Stimulated activated CD8-positive, alpha-beta memory T cell treated with anti-CD3 and anti-CD28 coated beads, Interleukin-15, amount 100 ng/mL, for 4 hours (primary cell): Measurements from ENCODE around the gene KLK4.
"Not testable (repeated sequence)": the region's sequence is repeated elsewhere in the genome, so short reads cannot be mapped to it uniquely, and the experiment has no call there.

Source experiments
- DNase-seq, 2 donors: peaks; one replicate each; pipeline ENCODE4 v3.0.0-alpha.2; 2020; ENCODE audit warnings: low read depth in 2 of 2

Gene KLK4

DNA sequence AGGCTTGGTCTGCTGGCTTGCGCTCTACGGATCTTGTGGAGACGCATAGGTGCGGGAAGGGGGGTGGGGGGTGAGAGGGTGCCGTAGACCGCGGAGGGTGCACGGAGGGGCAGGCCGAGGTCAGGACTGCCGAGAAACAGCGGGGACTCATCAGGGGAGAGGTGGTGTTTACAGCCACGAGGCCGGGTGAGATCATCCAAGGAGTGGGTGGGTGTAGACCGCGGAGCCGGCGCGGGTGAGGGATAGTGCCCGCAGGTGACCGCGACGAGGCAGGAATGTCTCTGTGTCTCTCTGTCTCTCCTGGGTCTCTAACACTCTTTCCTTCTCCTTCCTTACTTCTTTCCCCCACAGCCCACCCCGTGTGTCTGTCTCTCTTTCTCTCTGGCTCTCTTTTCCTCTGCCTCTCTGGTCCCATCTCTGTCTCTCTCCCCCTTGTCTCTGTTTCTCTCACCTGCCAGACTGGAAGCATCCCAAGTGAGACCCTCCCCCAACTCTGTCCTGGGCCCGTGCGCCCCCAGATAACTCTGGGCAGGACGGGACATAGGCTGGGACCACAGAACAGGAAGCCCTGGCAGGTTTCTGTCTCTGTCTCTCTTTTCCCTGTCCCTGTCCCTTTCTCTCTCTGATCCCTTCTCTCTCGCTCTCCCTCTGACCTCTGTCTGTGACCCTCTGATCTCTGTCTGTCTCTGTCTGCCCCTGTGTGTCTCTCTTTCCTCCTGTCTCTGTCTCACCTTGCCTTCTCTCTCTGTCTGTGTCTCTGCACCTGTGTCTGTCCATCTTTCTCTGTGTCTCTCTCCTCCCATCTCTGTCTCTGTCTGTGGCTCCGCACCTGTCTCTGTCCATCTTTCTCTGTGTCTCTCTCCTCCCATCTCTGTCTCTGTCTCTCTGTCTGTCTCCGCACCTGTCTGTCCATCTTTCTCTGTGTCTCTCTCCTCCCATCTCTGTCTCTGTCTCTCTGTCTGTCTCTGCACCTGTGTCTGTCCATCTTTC, 1.8 kb upstream of the KLK4 start:
- no peak for DNase-seq

DNA sequence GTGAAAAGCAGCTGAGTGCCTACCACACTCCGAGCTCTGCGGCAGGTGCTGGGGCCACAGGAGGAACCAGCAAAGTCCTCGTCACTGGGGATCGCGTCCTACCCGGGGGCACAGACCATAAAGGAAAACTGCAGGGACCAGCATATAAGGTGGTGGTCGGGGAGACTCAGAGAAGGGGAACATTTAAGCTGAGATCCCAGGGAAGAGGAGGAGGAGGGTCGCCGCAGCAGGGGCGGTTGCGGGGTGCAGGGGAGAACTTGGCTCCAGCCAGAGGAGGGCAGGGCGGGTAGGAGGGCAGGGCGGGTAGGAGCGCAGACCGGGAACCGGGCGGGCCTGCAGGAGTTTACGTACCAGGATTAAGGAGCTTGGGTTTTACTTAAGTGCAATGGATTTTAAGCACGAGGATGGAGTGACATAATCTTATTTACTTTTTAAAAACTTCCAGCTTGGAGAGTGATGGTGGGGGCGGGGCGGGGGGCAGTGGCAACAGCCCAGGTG, 956 bp upstream of the KLK4 start:
- DNase-seq: no peak

GRCh38 chr19:50910722-50911121, 473 bp downstream of the KLK4 start:
- no peak for DNase-seq

GRCh38 chr19:50909240-50910070, 1.7 kb downstream of the KLK4 start:
- DNase-seq: no peak

DNA sequence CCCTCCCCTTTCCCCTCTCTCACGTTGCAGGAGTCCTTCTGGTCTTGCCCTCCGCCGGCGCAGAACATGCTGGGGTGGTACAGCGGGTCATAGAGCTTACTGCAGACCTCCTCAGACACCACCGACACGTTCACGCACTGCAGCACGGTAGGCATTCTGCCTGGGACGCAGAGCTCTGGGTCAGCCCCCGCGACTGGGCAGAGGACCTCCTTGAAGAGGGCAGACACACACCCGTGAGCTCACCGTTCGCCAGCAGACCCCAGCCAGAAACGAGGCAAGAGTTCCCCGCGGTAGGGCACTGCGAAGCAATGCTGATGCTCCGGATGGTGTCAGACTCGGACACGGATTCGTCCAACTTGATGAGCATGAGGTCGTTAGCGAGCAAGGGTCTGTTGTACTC, 2.9 kb downstream of the KLK4 start:
- no peak for DNase-seq

- no peak for DNase-seq
Measured at GRCh38 chr19:50906217-50906616, 5.0 kb downstream of the KLK4 start.

DNA sequence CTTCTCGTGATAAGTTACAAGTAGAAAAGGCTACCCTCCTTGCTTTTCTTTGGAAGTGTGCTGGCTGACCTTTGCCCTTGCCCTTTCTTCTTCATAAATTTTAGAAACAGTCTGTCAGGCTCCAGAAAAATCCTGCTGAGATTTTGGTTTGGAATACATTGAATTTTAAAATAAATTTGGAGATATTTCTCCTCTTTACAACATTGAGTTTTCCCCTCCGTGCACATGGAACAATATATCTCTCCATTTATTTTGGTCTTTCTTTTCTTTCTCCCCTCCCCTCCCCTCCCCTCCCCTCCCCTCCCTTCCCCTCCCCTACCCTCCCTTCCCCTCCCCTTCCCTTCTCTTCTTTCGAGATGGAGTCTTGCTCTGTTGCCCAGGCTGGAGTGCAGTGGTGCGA, 8.6 kb downstream of the KLK4 start:
- DNase-seq: no peak

- DNase-seq: no peak
Measured at GRCh38 chr19:50899569-50899968, 11.6 kb downstream of the KLK4 start.

DNA sequence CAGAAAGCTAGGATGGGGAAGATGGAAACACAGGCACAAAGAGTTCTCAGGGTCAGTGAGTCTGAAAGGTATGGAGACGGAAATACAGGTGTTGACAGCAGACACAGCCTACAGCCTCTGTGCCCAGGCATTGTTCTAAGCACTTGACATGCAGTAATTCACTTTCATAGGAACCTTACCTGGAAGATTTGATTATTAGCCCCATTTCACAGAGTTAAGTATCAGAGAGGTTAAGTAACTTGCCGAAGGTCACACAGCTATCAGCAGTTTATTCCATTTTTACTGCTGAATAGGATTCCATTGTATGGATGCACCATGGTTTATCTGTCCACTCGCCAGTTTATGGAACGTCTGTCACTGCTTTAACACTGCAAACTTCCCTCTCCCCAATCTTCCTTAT, 13.2 kb downstream of the KLK4 start:
- DNase-seq: no peak

DNA sequence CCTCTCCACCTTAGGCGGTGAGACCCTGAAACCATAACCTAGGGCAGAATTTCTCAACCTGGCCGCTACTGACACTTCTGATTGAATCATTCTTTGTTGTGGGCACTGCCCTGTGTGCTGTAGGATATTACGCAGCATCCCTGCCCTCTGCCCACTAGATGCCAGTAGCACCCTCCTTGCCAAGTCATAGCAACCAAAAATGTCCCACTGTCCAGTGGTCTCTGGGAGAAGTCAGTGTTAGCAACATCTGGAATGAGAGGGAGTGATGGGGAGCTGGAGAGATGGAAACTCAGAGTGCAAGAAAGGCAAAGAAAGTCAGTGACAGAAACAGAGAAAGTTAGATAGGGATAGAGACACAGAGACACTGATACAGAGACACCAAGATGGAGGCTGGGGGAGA, 13.6 kb downstream of the KLK4 start:
- DNase-seq: no peak

- no peak for DNase-seq
Measured at GRCh38 chr19:50897191-50897607, 14.0 kb downstream of the KLK4 start.

DNA sequence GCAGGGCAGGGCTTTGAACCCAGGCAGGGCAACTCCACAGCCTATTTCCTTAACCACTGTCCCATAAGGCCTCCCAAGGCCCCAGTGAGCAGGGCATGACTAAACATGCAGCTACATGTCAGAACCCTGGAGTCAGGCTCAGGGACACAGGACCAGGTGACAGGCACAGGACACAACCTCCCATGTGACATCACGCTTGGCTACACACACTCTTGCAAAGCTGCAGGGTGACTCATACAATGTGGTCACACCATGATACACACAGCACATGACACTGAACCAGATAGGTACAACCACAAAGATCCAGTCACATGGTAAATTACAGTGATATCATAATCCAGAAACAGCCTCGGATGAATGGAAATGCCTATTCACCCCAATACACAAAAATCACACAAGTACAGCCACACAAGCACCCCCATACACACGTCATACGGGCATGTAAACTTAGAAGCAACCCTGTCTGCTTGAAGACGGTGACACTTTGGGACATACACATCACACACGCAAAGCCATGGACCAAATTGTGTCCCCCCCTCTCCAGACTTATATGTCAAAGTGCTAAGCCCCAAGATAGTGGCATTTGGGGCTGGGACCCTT, 14.5 kb downstream of the KLK4 start:
- DNase-seq: no peak

- DNase-seq: not testable (repeated sequence)
Measured at GRCh38 chr19:50896089-50896590, 15.1 kb downstream of the KLK4 start.

DNA sequence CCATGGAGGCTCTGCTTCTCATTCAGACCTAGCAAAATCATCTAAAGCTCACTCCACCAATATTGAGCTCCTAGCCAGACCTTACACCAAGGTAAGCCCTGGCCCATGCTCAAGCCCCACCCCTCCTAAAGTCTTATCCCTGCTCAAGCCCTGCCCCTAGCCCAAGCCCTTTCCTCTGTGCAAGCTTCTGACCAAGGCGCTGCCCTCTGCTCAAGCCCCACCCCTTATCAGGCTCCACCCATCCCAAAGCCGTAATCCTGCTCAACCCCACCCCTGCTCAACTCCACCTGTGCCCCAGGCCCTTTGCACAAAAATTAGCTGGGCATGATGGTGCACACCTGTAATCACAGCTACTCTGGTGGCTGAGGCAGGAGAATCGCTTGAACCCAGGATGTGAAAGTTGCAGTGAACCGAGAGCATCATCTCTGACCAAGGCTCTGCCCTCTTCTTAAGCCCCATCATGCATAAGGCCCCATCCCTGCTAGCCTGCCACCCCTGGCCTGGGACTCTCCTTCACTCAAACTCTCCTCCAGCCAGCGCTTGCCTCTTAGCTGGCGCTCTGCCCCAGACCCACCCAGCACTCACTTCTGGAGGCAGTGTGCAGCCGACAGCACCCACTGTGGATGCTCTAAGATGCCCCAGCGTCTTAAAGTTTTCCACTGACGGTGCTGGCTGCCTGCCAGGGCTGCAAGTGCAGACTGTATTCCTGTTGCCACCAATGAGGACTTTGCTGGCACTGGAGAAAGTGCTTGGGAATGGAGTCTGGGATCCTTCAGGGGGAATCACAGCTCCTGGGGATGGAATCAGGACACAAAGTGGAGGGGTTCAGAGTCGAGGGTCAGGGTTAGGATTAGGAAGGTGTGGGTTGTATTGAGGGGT, 16.5 kb downstream of the KLK4 start:
- DNase-seq: no peak

- DNase-seq: no peak
Measured at GRCh38 chr19:50893047-50893736, 18.0 kb downstream of the KLK4 start.

DNA sequence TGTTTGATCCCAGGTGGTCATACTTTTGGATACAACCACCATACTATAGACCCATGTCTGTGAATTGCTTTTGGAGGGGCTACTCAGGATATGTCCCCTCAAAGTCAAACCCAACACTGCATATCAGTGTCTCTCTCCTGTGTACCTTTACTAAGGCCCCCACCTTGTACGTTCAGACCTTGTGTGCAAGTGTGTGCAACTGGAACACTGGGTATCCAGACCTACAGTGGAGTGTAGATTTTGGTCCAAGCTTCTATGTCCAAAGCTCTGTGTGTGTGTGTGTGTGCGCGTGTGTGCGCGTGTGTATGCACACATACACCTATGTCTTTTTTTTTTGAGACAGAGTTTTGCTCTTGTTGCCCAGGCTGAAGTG, 20.0 kb downstream of the KLK4 start:
- no peak for DNase-seq

DNA sequence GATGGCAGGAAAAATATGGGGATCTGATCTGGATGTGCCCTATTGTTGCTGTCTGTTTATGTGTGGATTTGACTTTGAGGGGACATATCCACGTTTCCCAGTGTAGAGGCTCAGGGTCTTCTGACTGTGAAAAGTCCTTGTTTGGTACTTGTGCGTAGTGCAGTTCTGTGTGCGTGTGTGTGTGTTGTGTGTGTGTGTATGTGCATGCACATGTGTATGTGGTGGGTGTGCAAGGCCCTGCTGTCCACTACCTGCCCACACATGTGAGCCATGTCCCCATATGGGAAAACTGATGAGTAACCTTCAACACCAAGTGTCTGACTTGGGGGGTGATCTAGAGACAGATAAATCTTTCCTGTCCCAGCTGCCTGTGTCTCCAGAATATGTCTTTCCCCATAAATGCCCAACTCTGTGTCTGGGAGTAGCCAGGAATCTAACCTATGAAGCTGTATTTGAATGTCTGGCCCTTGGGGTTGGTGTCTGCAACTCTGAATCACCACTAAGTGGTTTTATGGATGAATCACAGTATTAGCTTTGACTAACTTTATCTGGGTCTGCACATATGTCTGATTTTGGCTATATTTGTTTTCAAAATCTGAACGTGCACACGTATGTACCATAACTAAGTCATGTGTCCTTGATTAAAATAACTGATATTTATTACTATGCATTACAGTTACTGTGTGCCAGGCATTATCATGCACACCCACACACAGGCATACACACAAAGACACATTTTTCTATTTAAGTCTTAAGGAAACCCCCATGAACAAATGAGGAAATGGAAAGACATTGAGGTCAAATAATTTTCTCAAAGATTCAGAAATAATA, 20.6 kb downstream of the KLK4 start:
- DNase-seq: no peak

GRCh38 chr19:50889638-50890037, 21.6 kb downstream of the KLK4 start:
- DNase-seq: no peak

GRCh38 chr19:50882188-50882587, 29.0 kb downstream of the KLK4 start:
- DNase-seq: no peak
